ENCODE data around the gene GALNT18. TPM values are rescaled to one million over a fixed set of nuclear protein-coding genes. Genes with fewer than 3 reads are reported as not detected.

Gene GALNT18
- polyA plus RNA-seq, 1 donor (not counting 4 experiments of a cell fraction or from before 2014, with no cell fraction given), result 27.2 TPM

- no peak for DNase-seq (ENCODE audit: low read depth, low spot score)
- no peak overlapping the region for H3K4me2 ChIP-seq (ENCODE audit: control insufficient read depth, extremely low read depth, insufficient read depth, low read depth, low read length)
- H2AFZ ChIP-seq (ENCODE audit: control insufficient read depth, low read length), result no peak overlapping the region
- no peak overlapping the region for H3K9ac ChIP-seq (ENCODE audit: control insufficient read depth, extremely low read depth, insufficient read depth, low read length)
- dilution Hi-C loops (cut with MboI; ENCODE audit: extremely low pct_ligation_motif_present, low sequenced_read_pairs), result no loop called here
- H3K36me3 ChIP-seq (ENCODE audit: control insufficient read depth in 2 of 2, extremely low read depth in 1 of 2, insufficient read depth in 2 of 2, low read length in 2 of 2), result no peaks in the 10 kb centered on the region
- no peaks in the 10 kb centered on the region for H3K9me3 ChIP-seq (ENCODE audit: control insufficient read depth, low read depth, low read length)
- peaks cover 37% of the 10 kb centered on the region for H3K79me2 ChIP-seq (ENCODE audit: control insufficient read depth, insufficient read depth, low read length)
- no peak overlapping the region for H3K4me3 ChIP-seq (ENCODE audit: control insufficient read depth in 2 of 3, extremely low read depth in 1 of 3, insufficient read depth in 2 of 3, low read depth in 1 of 3, low read length in 3 of 3)
- no peak for FAIRE-seq
- TF ChIP-seq CTCF (optimal IDR thresholded peaks at IDR 0.05 in 1 of 3, IDR thresholded peaks at IDR 0.05 in 1 of 3, conservative IDR thresholded peaks at IDR 0.05 in 1 of 3; ENCODE audit: extremely low read depth in 1 of 3, insufficient read depth in 2 of 3, low read length in 3 of 3) (no peak), EZH2 (IDR thresholded peaks at IDR 0.05; ENCODE audit: low read length) (no peak)
- no peaks in the 10 kb centered on the region for H4K20me1 ChIP-seq (ENCODE audit: control insufficient read depth, extremely low read depth, insufficient read depth, low read length)
- H3K27me3 ChIP-seq (ENCODE audit: control insufficient read depth, extremely low read depth, insufficient read depth, low read length), result no peaks in the 10 kb centered on the region
- H3K27ac ChIP-seq (ENCODE audit: control insufficient read depth, insufficient read depth, low read length), result no peak overlapping the region
- peaks cover 7% of the 10 kb centered on the region for H3K4me1 ChIP-seq (ENCODE audit: control insufficient read depth, extremely low read depth, insufficient read depth, low read length)
- no peaks in the 10 kb centered on the region for H3K9me1 ChIP-seq (ENCODE audit: control insufficient read depth, extremely low read depth, insufficient read depth, low read length)
Observed at GRCh38 chr11:11514246-11514645, 107.6 kb downstream of the GALNT18 start.

- no peaks in the 10 kb centered on the region for H3K27me3 ChIP-seq (ENCODE audit: control insufficient read depth, extremely low read depth, insufficient read depth, low read length)
- FAIRE-seq (no peak), DNase-seq (ENCODE audit: low read depth, low spot score) (no peak)
- no peak overlapping the region for H3K4me3 ChIP-seq (ENCODE audit: control insufficient read depth in 2 of 3, extremely low read depth in 1 of 3, insufficient read depth in 2 of 3, low read depth in 1 of 3, low read length in 3 of 3)
- no peak overlapping the region for H2AFZ ChIP-seq (ENCODE audit: control insufficient read depth, low read length)
- H3K36me3 ChIP-seq (ENCODE audit: control insufficient read depth in 2 of 2, extremely low read depth in 1 of 2, insufficient read depth in 2 of 2, low read length in 2 of 2), result no peaks in the 10 kb centered on the region
- peaks cover 2% of the 10 kb centered on the region for H3K4me1 ChIP-seq (ENCODE audit: control insufficient read depth, extremely low read depth, insufficient read depth, low read length)
- H3K79me2 ChIP-seq (ENCODE audit: control insufficient read depth, insufficient read depth, low read length), result peaks cover 32% of the 10 kb centered on the region
- TF ChIP-seq CTCF (optimal IDR thresholded peaks at IDR 0.05 in 1 of 3, IDR thresholded peaks at IDR 0.05 in 1 of 3, conservative IDR thresholded peaks at IDR 0.05 in 1 of 3; ENCODE audit: extremely low read depth in 1 of 3, insufficient read depth in 2 of 3, low read length in 3 of 3) (no peak), EZH2 (IDR thresholded peaks at IDR 0.05; ENCODE audit: low read length) (no peak)
- no peak overlapping the region for H3K27ac ChIP-seq (ENCODE audit: control insufficient read depth, insufficient read depth, low read length)
- no peaks in the 10 kb centered on the region for H3K9me3 ChIP-seq (ENCODE audit: control insufficient read depth, low read depth, low read length)
- H3K9ac ChIP-seq (ENCODE audit: control insufficient read depth, extremely low read depth, insufficient read depth, low read length), result no peak overlapping the region
- H4K20me1 ChIP-seq (ENCODE audit: control insufficient read depth, extremely low read depth, insufficient read depth, low read length), result no peaks in the 10 kb centered on the region
- H3K4me2 ChIP-seq (ENCODE audit: control insufficient read depth, extremely low read depth, insufficient read depth, low read depth, low read length), result no peak overlapping the region
- no peaks in the 10 kb centered on the region for H3K9me1 ChIP-seq (ENCODE audit: control insufficient read depth, extremely low read depth, insufficient read depth, low read length)
- dilution Hi-C loops (cut with MboI; ENCODE audit: extremely low pct_ligation_motif_present, low sequenced_read_pairs), result no loop called here
Observed at GRCh38 chr11:11513422-11513821, 108.4 kb downstream of the GALNT18 start.

All from keratinocyte (primary cell).